NCI-H345 treated with DMSO at 0.1 percent for 48 hours (cell line): ENCODE measurements around the gene KRTDAP.

ENCODE experiments used
- DNase-seq: peaks from one replicate; lab custom pipeline; 2025; ENCODE audit not compliant: unreplicated experiment; lab: John Stamatoyannopoulos, UW

The KRTDAP gene

GRCh38 chr19:35490364-35490763 lies at the start of gene KRTDAP:
TSS of gene KRTDAP (minus strand) at chr19:35490464. CDS start at chr19:35490442, 22 bp downstream.
- DNase-seq: no peak

- no peak for DNase-seq
Measured at GRCh38 chr19:35539850-35540249, 49.6 kb upstream of the KRTDAP start.

- no peak for DNase-seq
Measured at GRCh38 chr19:35539314-35539713, 49.0 kb upstream of the KRTDAP start.

- peak; percentile 46 for DNase-seq
Measured at GRCh38 chr19:35534803-35535480, 44.7 kb upstream of the KRTDAP start.

GRCh38 chr19:35533822-35534392 lies 43.6 kb upstream of the KRTDAP start:
- DNase-seq: no peak

- no peak for DNase-seq
Measured at GRCh38 chr19:35533201-35533821, 43.0 kb upstream of the KRTDAP start, which contains the start of gene GAPDHS. TSS of gene GAPDHS (plus strand) at chr19:35533456. CDS start at chr19:35533528, 72 bp downstream.

- peak; percentile 97 for DNase-seq
Measured at GRCh38 chr19:35531291-35531690, 41.0 kb upstream of the KRTDAP start.

- no peak for DNase-seq
Measured at GRCh38 chr19:35529241-35530218, 39.3 kb upstream of the KRTDAP start.

GRCh38 chr19:35528218-35529038 lies 38.2 kb upstream of the KRTDAP start, which contains the start of gene SBSN:
TSS of gene SBSN (minus strand) at chr19:35528311. CDS start at chr19:35528281, 30 bp downstream.
- no peak for DNase-seq

GRCh38 chr19:35525873-35526272 lies 35.6 kb upstream of the KRTDAP start:
- DNase-seq: no peak

- no peak for DNase-seq
Measured at GRCh38 chr19:35524181-35524837, 34.0 kb upstream of the KRTDAP start.

- no peak for DNase-seq
Measured at GRCh38 chr19:35522745-35523327, 32.6 kb upstream of the KRTDAP start.

- DNase-seq: peak; percentile 88
Measured at GRCh38 chr19:35521124-35521743, 31.0 kb upstream of the KRTDAP start.

- no peak for DNase-seq
Measured at GRCh38 chr19:35519291-35519690, 29.0 kb upstream of the KRTDAP start.

- DNase-seq: no peak
Measured at GRCh38 chr19:35518313-35518712, 28.0 kb upstream of the KRTDAP start.

- no peak for DNase-seq
Measured at GRCh38 chr19:35517342-35517741, 27.1 kb upstream of the KRTDAP start.

GRCh38 chr19:35516310-35516709 lies 26.0 kb upstream of the KRTDAP start:
- no peak for DNase-seq

- no peak for DNase-seq
Measured at GRCh38 chr19:35514282-35514809, 24.1 kb upstream of the KRTDAP start.
